Mammary epithelial cell (primary cell): ENCODE measurements around the gene CORO1C.

Experiments used
- CTCF ChIP-seq, 2 donors: IDR thresholded peaks in 1 of 2; conservative IDR thresholded peaks in 1 of 2; 2 replicates each; pipeline ENCODE4 v1.5.1; 2011 to 2012; ENCODE audit warnings: inconsistent platforms in 2 of 2, low read length in 2 of 2, mild to moderate bottlenecking in 2 of 2, control low read depth in 1 of 2, low read depth in 1 of 2; ENCODE audit not compliant: insufficient read depth in 1 of 2; ENCODE audit errors: extremely low read depth in 1 of 2
- EZH2 ChIP-seq: IDR thresholded peaks from 2 replicates; pipeline ENCODE4 v1.6.1; 2012; ENCODE audit warnings: low read length, inconsistent platforms, borderline replicate concordance

- no peak for TF ChIP-seq CTCF (conservative IDR thresholded peaks at IDR 0.05 in 1 of 2, IDR thresholded peaks at IDR 0.05 in 1 of 2; ENCODE audit: extremely low read depth in 1 of 2, insufficient read depth in 1 of 2, low read depth in 1 of 2, low read length in 2 of 2)
- no peak for TF ChIP-seq EZH2
Measured at GRCh38 chr12:108722463-108722862, 8.9 kb downstream of the CORO1C start.
